Activated CD8-positive, alpha-beta memory T cell treated with anti-CD3 and anti-CD28 coated beads for 36 hours (primary cell): ENCODE measurements around the gene TEX35. TPM values are rescaled to one million over a fixed set of nuclear protein-coding genes. Genes with fewer than 3 reads are reported as not detected.

Experiments used
- CTCF ChIA-PET: fragments of 350-600 bp; sonication (Branson Sonifier 250); formaldehyde crosslinking; loops from one replicate; lab custom pipeline; 2021; ENCODE audit warnings: antibody characterized with exemption; lab: Charles Lee
- POLR2A ChIA-PET: fragments of 350-600 bp; sonication (Branson Sonifier 250); formaldehyde crosslinking; loops from one replicate; lab custom pipeline; 2021; ENCODE audit warnings: antibody characterized with exemption; lab: Charles Lee
- total RNA-seq, 2 experiments: library from RNA; stranded (reverse); gene quantifications; one replicate each; pipeline ENCODE4 v1.2.3, GENCODE V29; 2021

TEX35 gene
- total RNA-seq, 2 experiments from 2014 or later, result not detected

- ChIA-PET POLR2A (no interaction called here), CTCF (no interaction called here)
Observed at GRCh38 chr1:178509414-178510007, 3.4 kb upstream of the TEX35 start.

GRCh38 chr1:178510155-178510554, 2.8 kb upstream of the TEX35 start:
- POLR2A ChIA-PET, result no interaction called here
- CTCF ChIA-PET, result no interaction called here

- CTCF ChIA-PET, result no interaction called here
- POLR2A ChIA-PET, result no interaction called here
Observed at GRCh38 chr1:178513278-178513983, 522 bp downstream of the TEX35 start.

GRCh38 chr1:178516110-178516509, 3.2 kb downstream of the TEX35 start:
- ChIA-PET POLR2A (no interaction called here), CTCF (no interaction called here)

- POLR2A ChIA-PET, result no interaction called here
Observed at GRCh38 chr1:178518894-178519293, 6.0 kb downstream of the TEX35 start.

GRCh38 chr1:178520803-178521202, 7.9 kb downstream of the TEX35 start:
- POLR2A ChIA-PET, result no interaction called here
- CTCF ChIA-PET, result no interaction called here

More at GRCh38 chr1:178518894-178519293, 6.0 kb downstream of the TEX35 start:
- CTCF ChIA-PET, result no interaction called here

GRCh38 chr1:178521241-178521640, 8.3 kb downstream of the TEX35 start:
- ChIA-PET CTCF (no interaction called here), POLR2A (no interaction called here)

- ChIA-PET CTCF (interaction anchor here (0.9 kb wide), 1 partner anchor 15 kb away, joined by 3 read pairs; no protein-coding TSS in a partner anchor), POLR2A (no interaction called here)
Observed at GRCh38 chr1:178527117-178527516, 14.2 kb downstream of the TEX35 start.

GRCh38 chr1:178528228-178528952, 15.5 kb downstream of the TEX35 start:
- ChIA-PET POLR2A (no interaction called here), CTCF (interaction anchor here (5.1 kb wide), 1 partner anchor 15 kb away, joined by 43 read pairs; no protein-coding TSS in a partner anchor)

- CTCF ChIA-PET, result interaction anchor here (0.5 to 5.1 kb wide), 2 partner anchors 15 to 923 kb away, joined by 4 to 43 read pairs; no protein-coding TSS in a partner anchor
Observed at GRCh38 chr1:178528953-178529335, 16.0 kb downstream of the TEX35 start.

GRCh38 chr1:178529364-178530036, 16.6 kb downstream of the TEX35 start:
- POLR2A ChIA-PET, result no interaction called here
- CTCF ChIA-PET, result interaction anchor here (0.5 to 5.1 kb wide), 2 partner anchors 14 to 923 kb away, joined by 4 to 43 read pairs; no protein-coding TSS in a partner anchor

More at GRCh38 chr1:178528953-178529335, 16.0 kb downstream of the TEX35 start:
- POLR2A ChIA-PET, result no interaction called here

- CTCF ChIA-PET, result interaction anchor here (5.1 kb wide), 1 partner anchor 14 kb away, joined by 43 read pairs; no protein-coding TSS in a partner anchor
- POLR2A ChIA-PET, result no interaction called here
Observed at GRCh38 chr1:178530037-178530402, 17.1 kb downstream of the TEX35 start.

- ChIA-PET POLR2A (no interaction called here), CTCF (interaction anchor here (5.1 kb wide), 1 partner anchor 13 kb away, joined by 43 read pairs; no protein-coding TSS in a partner anchor)
Observed at GRCh38 chr1:178530502-178530901, 17.6 kb downstream of the TEX35 start.

- POLR2A ChIA-PET, result interaction anchor here (0.6 kb wide), 1 partner anchor 229 kb away, joined by 4 read pairs; no protein-coding TSS in a partner anchor
Observed at GRCh38 chr1:178531887-178532286, 19.0 kb downstream of the TEX35 start.

GRCh38 chr1:178532392-178532791, 19.5 kb downstream of the TEX35 start:
- ChIA-PET CTCF (interaction anchor here (0.9 to 5.1 kb wide), 5 partner anchors 11 to 838 kb away, joined by 3 to 43 read pairs (median 5); no protein-coding TSS in a partner anchor), POLR2A (interaction anchor here (0.6 kb wide), 1 partner anchor 229 kb away, joined by 4 read pairs; no protein-coding TSS in a partner anchor)

More at GRCh38 chr1:178531887-178532286, 19.0 kb downstream of the TEX35 start:
- CTCF ChIA-PET, result interaction anchor here (0.9 to 5.1 kb wide), 4 partner anchors 12 to 839 kb away, joined by 3 to 43 read pairs (median 6); no protein-coding TSS in a partner anchor

- POLR2A ChIA-PET, result interaction anchor here (0.7 kb wide), 1 partner anchor 224 kb away, joined by 3 read pairs; no protein-coding TSS in a partner anchor
Observed at GRCh38 chr1:178533121-178533946, 20.4 kb downstream of the TEX35 start.

GRCh38 chr1:178534137-178534868, 21.4 kb downstream of the TEX35 start:
- ChIA-PET CTCF (no interaction called here), POLR2A (no interaction called here)

More at GRCh38 chr1:178533121-178533946, 20.4 kb downstream of the TEX35 start:
- CTCF ChIA-PET, result interaction anchor here (1.0 to 5.1 kb wide), 3 partner anchors 10 to 470 kb away, joined by 3 to 43 read pairs (median 7); no protein-coding TSS in a partner anchor
